Heart right ventricle (tissue), 16 donors: ENCODE measurements around the gene BPIFB6. TPM values are rescaled to one million over a fixed set of nuclear protein-coding genes. Genes with fewer than 3 reads are reported as not detected.
"Not testable (repeated sequence)": the region's sequence is repeated elsewhere in the genome, so short reads cannot be mapped to it uniquely, and the experiment has no call there.

Experiments
- ATAC-seq, 8 donors: fragments of 200-7000 bp; cut with Tn5 transposase; one replicate each; pipeline ENCODE4 v1.9.1; 2020; ENCODE audit warnings: mild to moderate bottlenecking in 8 of 8, moderate library complexity in 8 of 8, moderate number of reproducible peaks in 1 of 8
- DNase-seq, 2 donors: peaks; one replicate each; pipeline ENCODE4 v3.0.0-alpha.2; 2020
- H3K27ac ChIP-seq, 10 donors: fragments of 200-600 bp; sonication (generic) in 2 of 10; one replicate each; pipeline versions ENCODE4 v1.5.0 to v1.8.0; 2020 to 2022; ENCODE audit warnings: mild to moderate bottlenecking in 3 of 10
- H3K27me3 ChIP-seq, 7 donors: fragments of 200-600 bp; one replicate each; pipeline ENCODE4 v1.8.0; 2021 to 2022; ENCODE audit warnings: mild to moderate bottlenecking in 2 of 7
- H3K36me3 ChIP-seq, 9 donors: fragments of 200-600 bp; sonication (generic) in 1 of 9; one replicate each; pipeline versions ENCODE4 v1.5.0 to v1.8.0; 2020 to 2022; ENCODE audit warnings: mild to moderate bottlenecking in 2 of 9
- H3K4me1 ChIP-seq, 9 donors: fragments of 200-600 bp; sonication (generic) in 1 of 9; one replicate each; pipeline versions ENCODE4 v1.5.0 to v1.8.0; 2020 to 2022; ENCODE audit warnings: mild to moderate bottlenecking in 4 of 9
- H3K4me3 ChIP-seq, 10 donors: fragments of 200-600 bp; sonication (generic) in 2 of 10; one replicate each; pipeline versions ENCODE4 v1.5.0 to v1.8.0; 2020 to 2022; ENCODE audit warnings: mild to moderate bottlenecking in 7 of 10, moderate library complexity in 2 of 10
- H3K9me3 ChIP-seq, 11 donors: fragments of 200-600 bp in 10 of 11; sonication (generic) in 2 of 11; one replicate each; pipeline versions ENCODE4 v1.5.0 to v1.8.0; 2013 to 2022; ENCODE audit warnings: mild to moderate bottlenecking in 2 of 11, control low read depth in 1 of 11, moderate library complexity in 1 of 11
- CTCF ChIP-seq, 9 donors: fragments of 200-600 bp; sonication (generic) in 2 of 9; IDR thresholded peaks; one replicate each; pipeline versions ENCODE4 v1.5.0 to v1.8.0; 2021 to 2022; ENCODE audit warnings: antibody characterized with exemption in 9 of 9, mild to moderate bottlenecking in 5 of 9, moderate library complexity in 1 of 9
- WGBS, 2 donors: extraction: QIAGEN DNeasy Blood & Tissue Kit; methylation state at CpG; one replicate each; pipeline ENCODE4 v1.1.7; 2013; ENCODE audit warnings: inconsistent platforms in 1 of 2; 5-methylcytosine and 5-hydroxymethylcytosine counted together
- intact Hi-C, 10 donors: fragments of 100-400 bp; cut with DNase I; formaldehyde crosslinking; loops; one replicate each; pipeline versions ENCODE4 v1.11.1 to v1.14.2; 2022
- polyA plus RNA-seq, 2 donors: library from polyadenylated mRNA; stranded (reverse); fragments of 200-250 nt; gene quantifications; one replicate each; pipeline ENCODE4 v1.2.3, GENCODE V29; 2013
- total RNA-seq, 10 donors: library from RNA; stranded (reverse); fragmentation: NEBNext Ultra II Directional in 3 of 10; extraction: Animal tissue kit (Norgen Biotek cat#: 25700) in 3 of 10; gene quantifications; one replicate each; pipeline versions ENCODE4 v1.2.1 to v1.2.4, GENCODE V29; 2021 to 2023
- donor health status: Arrhythmogenic right ventricular cardiomyopathy.
- donor health status: ischemic (EF 13 %, LVEDD 7.1; RV severe dilation, severe dysfunction).
- donor health status: healthy with polysubstance abuse.
- donor health status: DM: no; HTN: yes; CAD: no.
- donor health status: DM: no; HTN: no; CAD: no.
- donor health status: ischemic (EF 25% LVEDD 6.9; RV normal size, moderate dysfunction).
- donor health status: ischemic (EF 25% LVEDD 5.7; RV mildly dilated, moderate dysfunction).
- donor health status: healthy.
- donor health status: DM: yes; HTN: yes; CAD: no.
- donor health status: Ischemic cardiomyopathy.
- donor health status: ischemic (EF 35%, LVEDD 5.7; RV mildly dilated, moderate dysfunction).
- donor health status: nonischemic (EF 11% LVEDD 7.7; RV severe dilation, severe dysfunction).
- donor health status: DM: yes; HTN: yes; CAD: no.
- donor health status: PGD.
- donor health status: ischemic (EF 29% LVEDD 5.4; RV normal size, mild dysfunction).
- donor health status: nonischemic (EF 23%, LVEDD 6.1; RV moderate dilation, normal function).

Gene BPIFB6
- total and polyA plus RNA-seq, 12 donors, result not detected

DNA sequence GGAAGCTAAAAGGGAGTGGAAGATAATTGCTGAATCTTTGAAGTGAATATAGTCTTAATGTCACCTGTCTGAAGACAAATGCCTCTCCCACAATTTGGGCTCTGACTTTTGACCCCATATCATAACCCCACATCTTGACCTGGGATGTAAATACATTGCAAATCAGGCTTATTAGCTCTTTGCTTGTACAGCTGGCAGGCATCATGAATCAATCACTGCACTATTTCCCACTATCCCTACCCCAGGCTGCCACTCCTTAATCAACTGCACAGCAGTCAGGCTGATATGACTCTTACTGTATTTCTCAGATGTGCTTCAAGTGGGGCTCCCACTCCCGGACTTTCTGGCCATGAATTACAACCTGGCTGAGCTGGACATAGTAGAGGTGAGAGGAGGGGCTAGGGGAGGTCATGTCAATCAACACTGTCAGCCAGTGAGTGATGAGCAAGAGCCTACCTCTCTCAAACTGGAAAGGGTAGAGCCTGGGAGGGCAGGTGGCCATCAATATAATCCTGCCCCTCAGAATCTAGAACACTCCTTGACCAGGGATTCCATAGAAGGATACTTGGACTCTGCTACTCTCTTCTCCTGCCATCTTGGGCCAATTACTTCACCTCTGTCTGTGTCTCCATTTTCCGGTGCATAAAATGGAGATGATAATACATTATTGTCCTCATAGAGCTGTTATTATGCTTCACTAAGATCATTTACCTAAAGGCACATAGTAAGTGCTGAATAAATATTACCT, 11.7 kb downstream of the BPIFB6 start:
- peaks cover 0 to 5% (median 0%) of the 10 kb centered on the region in 7 donors for H3K27me3 ChIP-seq
- H3K4me1 ChIP-seq, result no peaks in the 10 kb centered on the region
- DNase-seq (no peak), ATAC-seq (no peak)
- no peak for TF ChIP-seq CTCF (IDR thresholded peaks at IDR 0.05)
- WGBS, 2 donors, result 81 to 82% methylated on average over 2 of the region's 2 CpGs
- H3K9me3 ChIP-seq, result peaks cover 0 to 25% (median 11%) of the 10 kb centered on the region in 11 donors
- H3K27ac ChIP-seq, result no peak overlapping the region
- intact Hi-C loops, result no loop called here
- no peaks in the 10 kb centered on the region for H3K36me3 ChIP-seq
- H3K4me3 ChIP-seq, result no peak overlapping the region

DNA sequence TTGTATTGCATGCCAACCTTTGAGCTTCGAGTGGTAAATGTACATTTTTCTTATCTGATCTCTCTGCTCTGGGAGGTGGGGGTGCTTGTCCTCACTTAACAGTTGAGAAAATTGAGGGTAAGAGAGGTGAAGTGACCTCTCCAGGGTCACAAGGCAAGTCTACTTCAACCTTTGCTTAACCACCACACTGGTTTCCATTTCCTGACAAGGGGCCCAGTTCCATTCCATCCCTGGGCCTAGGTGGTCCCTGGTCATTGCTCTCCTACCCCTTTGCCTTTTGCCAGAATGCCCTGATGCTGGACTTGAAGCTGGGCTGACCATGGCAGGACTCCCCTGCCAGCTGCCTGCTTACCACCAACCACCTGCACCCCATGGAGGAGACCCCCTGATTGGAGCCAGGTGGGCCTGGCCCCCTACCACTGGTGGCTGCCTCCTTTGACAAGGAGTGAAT, 12.3 kb downstream of the BPIFB6 start:
- no peak overlapping the region for H3K27ac ChIP-seq
- H3K9me3 ChIP-seq, result peaks cover 0 to 25% (median 11%) of the 10 kb centered on the region in 11 donors
- 64 to 74% methylated on average over 1 of the region's 1 CpG for WGBS, 2 donors
- H3K36me3 ChIP-seq, result no peaks in the 10 kb centered on the region
- H3K27me3 ChIP-seq, result peaks cover 0 to 2% (median 0%) of the 10 kb centered on the region in 7 donors
- intact Hi-C loops, result no loop called here
- no peak for TF ChIP-seq CTCF (IDR thresholded peaks at IDR 0.05)
- DNase-seq (no peak), ATAC-seq (no peak)
- H3K4me1 ChIP-seq, result no peaks in the 10 kb centered on the region
- no peak overlapping the region for H3K4me3 ChIP-seq

DNA sequence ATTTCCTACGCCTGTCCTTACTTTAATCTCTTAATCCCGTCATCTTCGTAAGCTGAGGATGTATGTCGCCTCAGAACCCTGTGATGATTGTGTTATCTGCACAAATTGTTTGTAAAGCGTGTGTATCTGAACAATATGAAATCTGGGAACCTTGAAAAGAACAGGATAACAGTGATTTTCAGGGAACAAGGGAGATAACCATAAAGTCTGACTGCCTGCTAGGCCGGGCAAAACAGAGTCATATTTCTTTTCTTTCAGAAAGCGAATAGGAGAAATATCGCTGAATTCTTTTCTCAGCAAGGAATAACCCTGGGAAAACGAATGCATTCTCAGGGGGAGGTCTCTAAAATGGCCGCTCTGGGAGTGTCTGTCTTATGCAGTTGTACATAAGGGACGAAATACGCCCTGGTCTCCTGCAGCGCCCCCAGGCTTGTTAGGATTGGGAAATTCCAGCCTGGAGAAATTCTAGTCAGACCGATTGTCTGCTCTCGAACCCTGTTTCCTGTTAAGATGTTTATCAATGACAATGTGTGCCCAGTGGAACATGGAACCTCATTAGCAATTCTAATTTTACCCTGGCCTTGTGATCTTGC, 13.8 kb downstream of the BPIFB6 start:
- ATAC-seq, intact Hi-C loops: not testable (repeated sequence)
- WGBS, 2 donors, result 75 to 82% methylated on average over 15 of the region's 15 CpGs

GRCh38 chr20:33046412-33046811, 15.0 kb downstream of the BPIFB6 start:
- no peak overlapping the region for H3K27ac ChIP-seq
- H3K9me3 ChIP-seq, result peaks cover 0 to 25% (median 11%) of the 10 kb centered on the region in 11 donors
- H3K4me3 ChIP-seq, result no peak overlapping the region
- DNase-seq (no peak), ATAC-seq (no peak)
- intact Hi-C loops, result no loop called here
- 73 to 79% methylated on average over 3 of the region's 3 CpGs for WGBS, 2 donors
- no peaks in the 10 kb centered on the region for H3K27me3 ChIP-seq
- no peaks in the 10 kb centered on the region for H3K4me1 ChIP-seq
- H3K36me3 ChIP-seq, result no peaks in the 10 kb centered on the region
- no peak for TF ChIP-seq CTCF (IDR thresholded peaks at IDR 0.05)

More for the DNA sequence above, 13.8 kb downstream of the BPIFB6 start:
- DNase-seq, H3K27ac ChIP-seq, H3K4me1 ChIP-seq, H3K4me3 ChIP-seq, H3K27me3 ChIP-seq, H3K36me3 ChIP-seq: not testable (repeated sequence)
- peaks cover 0 to 25% (median 11%) of the 10 kb centered on the region in 11 donors for H3K9me3 ChIP-seq
